ENCODE data around the gene RPLP1. TPM values are rescaled to one million over a fixed set of nuclear protein-coding genes. Genes with fewer than 3 reads are reported as not detected.

Gene RPLP1
- total and polyA plus RNA-seq, 2 of the 8 experiments (the other 6 are each of a cell fraction or from before 2014, with no cell fraction given): 2,089 to 4,387 TPM

DNA sequence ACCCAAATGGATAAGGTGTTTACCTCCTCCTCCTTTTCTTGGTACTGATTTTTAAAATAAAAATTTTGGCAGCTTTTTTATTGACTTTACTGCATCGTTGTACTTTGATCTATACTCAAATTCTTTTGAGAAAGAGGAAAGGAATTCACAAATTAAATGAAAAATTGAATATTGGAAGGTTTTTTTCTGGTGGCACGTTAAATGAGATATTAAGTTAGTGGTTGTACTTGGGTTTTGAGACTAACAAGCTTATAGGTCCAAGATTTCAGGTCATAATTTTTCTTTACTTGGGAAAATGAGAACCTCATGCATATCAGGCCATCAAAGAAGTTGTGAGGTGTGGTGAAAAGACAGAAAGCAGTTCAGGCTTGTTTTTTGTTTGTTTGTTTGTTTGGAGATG lies 14.1 kb downstream of the RPLP1 start:
- H3K23ac ChIP-seq (ENCODE audit: insufficient read length): no peak overlapping the region
- H3K4me2 ChIP-seq (ENCODE audit: insufficient read depth in 1 of 2, low read depth in 2 of 2, low read length in 2 of 2): no peak overlapping the region
- no peak overlapping the region for H4K8ac ChIP-seq (ENCODE audit: extremely low read depth, insufficient read depth, low read length)
- H3K27me3 ChIP-seq (replicated peaks in 1 of 4; ENCODE audit: control insufficient read depth in 3 of 4, extremely low read depth in 1 of 4, insufficient read depth in 3 of 4, low read length in 3 of 4): no peaks in the 10 kb centered on the region
- H2AK5ac ChIP-seq (ENCODE audit: low read depth, low read length): no peak overlapping the region
- 0 out of 2 replicates have a peak, but pooled peaks cover 3% of the 10 kb centered on the region for H3K23me2 ChIP-seq (ENCODE audit: low read depth, low read length)
- H3K27ac ChIP-seq (ENCODE audit: low read depth, low read length): no peak overlapping the region
- no peak overlapping the region for H3K56ac ChIP-seq (replicated peaks; ENCODE audit: insufficient read length, low read depth, low read length)
- ChIA-PET CTCF (ENCODE audit: partially characterized antibody) (interaction anchor here (0.9 to 8.2 kb wide), 8 partner anchors 9 to 1393 kb away, joined by 3 to 70 read pairs (median 4); partner anchors contain the start of gene RPLP1), POLR2A (ENCODE audit: partially characterized antibody) (interaction anchor here (13.9 kb wide), 1 partner anchor 13 kb away, joined by 207 read pairs; the partner anchor contains the start of gene RPLP1)
- no peaks in the 10 kb centered on the region for H4K20me1 ChIP-seq (replicated peaks in 1 of 2; ENCODE audit: control insufficient read depth in 1 of 2, insufficient read depth in 2 of 2, low read length in 2 of 2)
- no peaks in the 10 kb centered on the region for H3K79me1 ChIP-seq (ENCODE audit: low read depth, low read length)
- DNase-seq (ENCODE audit: low read depth in 1 of 2, low spot score in 2 of 2) (no peak), FAIRE-seq (no peak)
- no peak overlapping the region for H3K14ac ChIP-seq (ENCODE audit: insufficient read length)
- no peak overlapping the region for H3K9ac ChIP-seq (replicated peaks in 1 of 4; ENCODE audit: extremely low read depth in 1 of 4, low read depth in 3 of 4, low read length in 3 of 4)
- no peak overlapping the region for H2BK120ac ChIP-seq (replicated peaks; ENCODE audit: low read depth, low read length)
- H3K4me3 ChIP-seq (ENCODE audit: extremely low read depth in 1 of 4, insufficient read depth in 2 of 4, low read depth in 3 of 4, low read length in 4 of 4): no peak overlapping the region
- no peak overlapping the region for H3K18ac ChIP-seq (ENCODE audit: extremely low read depth, low read length)
- no peak overlapping the region for H3K4ac ChIP-seq (replicated peaks; ENCODE audit: insufficient read length, low read depth, low read length)
- H3K9me3 ChIP-seq (ENCODE audit: insufficient read depth in 2 of 2, low read depth in 1 of 2, low read length in 1 of 2): no peaks in the 10 kb centered on the region
- WGBS, 2 experiments (ENCODE audit: extremely low coverage in 1 of 2, insufficient coverage in 1 of 2, insufficient read length in 1 of 2, insufficient replicate concordance in 2 of 2, low coverage in 1 of 2, low lambda C conversion rate in 2 of 2, missing lambda C conversion rate in 1 of 2): 91 to 100% methylated on average over 1 to 2 of the region's 2 CpGs
- H2BK12ac ChIP-seq (ENCODE audit: low read depth, low read length): no peak overlapping the region
- H3K36me3 ChIP-seq (ENCODE audit: control insufficient read depth in 2 of 4, insufficient read depth in 4 of 4, low read length in 3 of 4): no peaks in the 10 kb centered on the region
- no peak overlapping the region for H4K5ac ChIP-seq (ENCODE audit: insufficient read length, low read depth, low read length)
- no peak overlapping the region for H2BK20ac ChIP-seq (ENCODE audit: low read length)
- H2BK5ac ChIP-seq (ENCODE audit: low read depth, low read length): no peak overlapping the region
- no peaks in the 10 kb centered on the region for H3K79me2 ChIP-seq (ENCODE audit: control insufficient read depth in 1 of 2, insufficient read depth in 2 of 2, low read length in 2 of 2)
- no peak overlapping the region for H2BK15ac ChIP-seq (ENCODE audit: low read length)
- H2AFZ ChIP-seq (ENCODE audit: low read length): no peak overlapping the region
- peaks cover 0 to 4% (median 2%) of the 10 kb centered on the region in 4 experiments; a peak in 2 of 7 replicates for H3K4me1 ChIP-seq (replicated peaks in 1 of 4; ENCODE audit: control insufficient read depth in 3 of 4, insufficient read depth in 4 of 4, low read length in 3 of 4)
- H4K91ac ChIP-seq (replicated peaks; ENCODE audit: insufficient read length, low read length): no peak overlapping the region
- TF ChIP-seq YY1 (IDR thresholded peaks at IDR 0.05; ENCODE audit: low read depth, low read length) (no peak), CTBP2 (IDR thresholded peaks at IDR 0.05; ENCODE audit: borderline replicate concordance, insufficient read depth, insufficient read length, low read length) (no peak), ZNF274 (IDR thresholded peaks at IDR 0.05; ENCODE audit: borderline replicate concordance, extremely low read depth, low read length) (no peak), CHD2 (IDR thresholded peaks at IDR 0.05; ENCODE audit: low read length) (no peak), BACH1 (IDR thresholded peaks at IDR 0.05; ENCODE audit: low read length) (no peak), SIRT6 (IDR thresholded peaks at IDR 0.05; ENCODE audit: low read length) (no peak), CHD1 (IDR thresholded peaks at IDR 0.05; ENCODE audit: low read depth, low read length) (no peak), TAF7 (optimal IDR thresholded peaks at IDR 0.05; ENCODE audit: borderline replicate concordance, low read depth, low read length) (no peak), RBBP5 (IDR thresholded peaks at IDR 0.05; ENCODE audit: borderline replicate concordance, low read depth, low read length) (no peak), PHF8 (conservative IDR thresholded peaks at IDR 0.05; ENCODE audit: low read depth, low read length) (no peak)

Data from H1 (cell line).